ENCODE measurements around the gene PTPRZ1. TPM values are rescaled to one million over a fixed set of nuclear protein-coding genes. Genes with fewer than 3 reads are reported as not detected.

PTPRZ1 gene
- total and polyA plus RNA-seq, 2 donors: 0.47 to 1.0 TPM

DNA sequence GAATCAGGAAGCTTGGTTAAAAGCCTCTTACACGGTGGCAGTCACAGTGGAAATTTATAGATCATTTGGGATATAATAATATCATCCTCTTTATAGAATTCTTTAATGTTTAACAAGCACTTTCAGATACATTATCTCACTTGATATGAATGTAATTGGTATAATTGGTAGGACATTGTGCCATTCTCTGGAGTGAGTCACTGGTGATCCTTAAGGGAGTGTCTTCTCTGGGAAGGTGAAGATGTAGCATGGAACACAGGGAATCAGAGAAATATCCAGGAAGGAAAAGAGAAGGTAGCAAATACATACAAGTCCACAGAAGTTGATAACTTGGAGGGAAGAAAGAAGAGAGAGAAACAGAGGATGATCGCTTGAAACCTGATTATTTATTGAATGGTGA, 9.8 kb downstream of the PTPRZ1 start:
- Histone ChIP-seq H3K36me3 (ENCODE audit: control insufficient read depth in 2 of 2, insufficient read depth in 2 of 2, low read length in 1 of 2) (no peaks in the 10 kb centered on the region), H3K27me3 (ENCODE audit: control insufficient read depth in 2 of 2, insufficient read depth in 1 of 2, low read length in 1 of 2) (no peaks in the 10 kb centered on the region), H3K9me3 (ENCODE audit: control insufficient read depth in 2 of 2, insufficient read depth in 1 of 2, low read length in 1 of 2) (no peaks in the 10 kb centered on the region), H3K4me1 (ENCODE audit: control insufficient read depth in 2 of 2, insufficient read depth in 2 of 2, low read length in 2 of 2) (no peaks in the 10 kb centered on the region), H3K27ac (ENCODE audit: low read depth in 1 of 2, low read length in 1 of 2) (no peak overlapping the region), H3K4me3 (ENCODE audit: low read length in 2 of 2) (no peak overlapping the region)
- 90% methylated on average over 2 of the region's 2 CpGs for WGBS
- no peak for DNase-seq (ENCODE audit: low read depth in 6 of 9, low spot score in 9 of 9)

DNA sequence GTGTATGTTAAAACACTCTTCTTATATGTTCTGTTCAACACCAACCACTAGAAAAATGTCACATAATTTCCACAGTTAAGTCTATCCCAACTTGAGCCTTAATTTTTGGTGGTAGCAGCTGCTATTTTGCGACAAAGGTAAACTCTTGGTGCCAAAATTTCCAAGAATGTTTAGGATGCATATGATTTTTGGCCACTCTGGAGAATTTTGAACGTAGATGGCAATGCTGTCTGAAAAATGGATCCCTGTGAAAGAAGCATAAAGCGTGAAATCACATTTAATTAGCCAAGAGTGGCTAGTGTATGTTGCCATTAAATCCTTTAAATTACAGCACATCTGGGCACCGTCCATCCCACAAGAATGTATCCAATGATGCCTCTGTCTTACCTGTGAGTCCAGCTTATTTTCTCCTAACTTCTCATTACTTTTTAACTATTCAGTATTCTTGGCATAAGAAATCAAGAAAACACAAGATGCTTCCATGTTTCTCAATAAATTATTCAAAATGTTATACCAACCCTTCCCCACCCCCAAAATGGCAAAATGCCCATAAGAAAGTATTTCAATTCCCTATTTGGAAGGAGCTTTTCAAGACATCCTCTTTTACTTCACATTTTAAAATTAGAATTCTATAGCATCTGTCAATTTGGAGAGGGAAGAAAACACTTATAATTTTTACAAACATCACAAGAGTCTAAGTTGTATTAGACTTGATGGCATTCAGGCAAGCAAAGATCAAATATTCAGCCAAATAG, 12.4 kb downstream of the PTPRZ1 start:
- no peaks in the 10 kb centered on the region for H3K4me1 ChIP-seq (ENCODE audit: control insufficient read depth in 2 of 2, insufficient read depth in 2 of 2, low read length in 2 of 2)
- H3K27ac ChIP-seq (ENCODE audit: low read depth in 1 of 2, low read length in 1 of 2): no peak overlapping the region
- H3K36me3 ChIP-seq (ENCODE audit: control insufficient read depth in 2 of 2, insufficient read depth in 2 of 2, low read length in 1 of 2): no peaks in the 10 kb centered on the region
- 83% methylated on average over 4 of the region's 4 CpGs for WGBS
- DNase-seq (ENCODE audit: low read depth in 6 of 9, low spot score in 9 of 9): no peak
- no peaks in the 10 kb centered on the region for H3K27me3 ChIP-seq (ENCODE audit: control insufficient read depth in 2 of 2, insufficient read depth in 1 of 2, low read length in 1 of 2)
- H3K4me3 ChIP-seq (ENCODE audit: low read length in 2 of 2): no peak overlapping the region
- H3K9me3 ChIP-seq (ENCODE audit: control insufficient read depth in 2 of 2, insufficient read depth in 1 of 2, low read length in 1 of 2): no peaks in the 10 kb centered on the region

- H3K27me3 ChIP-seq (ENCODE audit: control insufficient read depth in 2 of 2, insufficient read depth in 1 of 2, low read length in 1 of 2): no peaks in the 10 kb centered on the region
These were observed 14.7 kb downstream of the PTPRZ1 start for GRCh38 chr7:121887634-121888033.

GRCh38 chr7:121890833-121891232, 17.9 kb downstream of the PTPRZ1 start:
- Histone ChIP-seq H3K36me3 (ENCODE audit: control insufficient read depth in 2 of 2, insufficient read depth in 2 of 2, low read length in 1 of 2) (no peaks in the 10 kb centered on the region), H3K4me1 (ENCODE audit: control insufficient read depth in 2 of 2, insufficient read depth in 2 of 2, low read length in 2 of 2) (no peaks in the 10 kb centered on the region), H3K27me3 (ENCODE audit: control insufficient read depth in 2 of 2, insufficient read depth in 1 of 2, low read length in 1 of 2) (no peaks in the 10 kb centered on the region), H3K9me3 (ENCODE audit: control insufficient read depth in 2 of 2, insufficient read depth in 1 of 2, low read length in 1 of 2) (no peaks in the 10 kb centered on the region), H3K4me3 (ENCODE audit: low read length in 2 of 2) (no peak overlapping the region), H3K27ac (ENCODE audit: low read depth in 1 of 2, low read length in 1 of 2) (no peak overlapping the region)
- 76% methylated on average over 2 of the region's 2 CpGs for WGBS
- DNase-seq (ENCODE audit: low read depth in 6 of 9, low spot score in 9 of 9): no peak

More at GRCh38 chr7:121887634-121888033, 14.7 kb downstream of the PTPRZ1 start:
- H3K27ac ChIP-seq (ENCODE audit: low read depth in 1 of 2, low read length in 1 of 2): no peak overlapping the region
- no peaks in the 10 kb centered on the region for H3K36me3 ChIP-seq (ENCODE audit: control insufficient read depth in 2 of 2, insufficient read depth in 2 of 2, low read length in 1 of 2)
- no peak overlapping the region for H3K4me3 ChIP-seq (ENCODE audit: low read length in 2 of 2)
- DNase-seq (ENCODE audit: low read depth in 6 of 9, low spot score in 9 of 9): no peak
- no peaks in the 10 kb centered on the region for H3K4me1 ChIP-seq (ENCODE audit: control insufficient read depth in 2 of 2, insufficient read depth in 2 of 2, low read length in 2 of 2)
- H3K9me3 ChIP-seq (ENCODE audit: control insufficient read depth in 2 of 2, insufficient read depth in 1 of 2, low read length in 1 of 2): no peaks in the 10 kb centered on the region
- WGBS: 90% methylated on average over 6 of the region's 6 CpGs

- DNase-seq (ENCODE audit: low read depth in 6 of 9, low spot score in 9 of 9): no peak
- H3K4me1 ChIP-seq (ENCODE audit: control insufficient read depth in 2 of 2, insufficient read depth in 2 of 2, low read length in 2 of 2): no peaks in the 10 kb centered on the region
- no peaks in the 10 kb centered on the region for H3K27me3 ChIP-seq (ENCODE audit: control insufficient read depth in 2 of 2, insufficient read depth in 1 of 2, low read length in 1 of 2)
- H3K36me3 ChIP-seq (ENCODE audit: control insufficient read depth in 2 of 2, insufficient read depth in 2 of 2, low read length in 1 of 2): no peaks in the 10 kb centered on the region
- no peak overlapping the region for H3K27ac ChIP-seq (ENCODE audit: low read depth in 1 of 2, low read length in 1 of 2)
- no peaks in the 10 kb centered on the region for H3K9me3 ChIP-seq (ENCODE audit: control insufficient read depth in 2 of 2, insufficient read depth in 1 of 2, low read length in 1 of 2)
- no peak overlapping the region for H3K4me3 ChIP-seq (ENCODE audit: low read length in 2 of 2)
- 88% methylated on average over 2 of the region's 2 CpGs for WGBS
These were observed 18.8 kb downstream of the PTPRZ1 start for GRCh38 chr7:121891731-121892130.

GRCh38 chr7:121901026-121901425, 28.1 kb downstream of the PTPRZ1 start:
- H3K4me1 ChIP-seq (ENCODE audit: control insufficient read depth in 2 of 2, insufficient read depth in 2 of 2, low read length in 2 of 2): no peaks in the 10 kb centered on the region
- whole genome bisulfite sequencing: 83% methylated on average over 2 of the region's 2 CpGs
- H3K9me3 ChIP-seq (ENCODE audit: control insufficient read depth in 2 of 2, insufficient read depth in 1 of 2, low read length in 1 of 2): no peaks in the 10 kb centered on the region
- H3K27ac ChIP-seq (ENCODE audit: low read depth in 1 of 2, low read length in 1 of 2): no peak overlapping the region
- no peaks in the 10 kb centered on the region for H3K36me3 ChIP-seq (ENCODE audit: control insufficient read depth in 2 of 2, insufficient read depth in 2 of 2, low read length in 1 of 2)
- no peak overlapping the region for H3K4me3 ChIP-seq (ENCODE audit: low read length in 2 of 2)
- H3K27me3 ChIP-seq (ENCODE audit: control insufficient read depth in 2 of 2, insufficient read depth in 1 of 2, low read length in 1 of 2): no peaks in the 10 kb centered on the region
- no peak for DNase-seq (ENCODE audit: low read depth in 6 of 9, low spot score in 9 of 9)

GRCh38 chr7:121904120-121904519, 31.2 kb downstream of the PTPRZ1 start:
- Histone ChIP-seq H3K27me3 (ENCODE audit: control insufficient read depth in 2 of 2, insufficient read depth in 1 of 2, low read length in 1 of 2) (no peaks in the 10 kb centered on the region), H3K4me1 (ENCODE audit: control insufficient read depth in 2 of 2, insufficient read depth in 2 of 2, low read length in 2 of 2) (no peaks in the 10 kb centered on the region), H3K9me3 (ENCODE audit: control insufficient read depth in 2 of 2, insufficient read depth in 1 of 2, low read length in 1 of 2) (no peaks in the 10 kb centered on the region), H3K36me3 (ENCODE audit: control insufficient read depth in 2 of 2, insufficient read depth in 2 of 2, low read length in 1 of 2) (no peaks in the 10 kb centered on the region), H3K27ac (ENCODE audit: low read depth in 1 of 2, low read length in 1 of 2) (no peak overlapping the region), H3K4me3 (ENCODE audit: low read length in 2 of 2) (no peak overlapping the region)
- WGBS: 93% methylated on average over 2 of the region's 2 CpGs
- no peak for DNase-seq (ENCODE audit: low read depth in 6 of 9, low spot score in 9 of 9)

DNA sequence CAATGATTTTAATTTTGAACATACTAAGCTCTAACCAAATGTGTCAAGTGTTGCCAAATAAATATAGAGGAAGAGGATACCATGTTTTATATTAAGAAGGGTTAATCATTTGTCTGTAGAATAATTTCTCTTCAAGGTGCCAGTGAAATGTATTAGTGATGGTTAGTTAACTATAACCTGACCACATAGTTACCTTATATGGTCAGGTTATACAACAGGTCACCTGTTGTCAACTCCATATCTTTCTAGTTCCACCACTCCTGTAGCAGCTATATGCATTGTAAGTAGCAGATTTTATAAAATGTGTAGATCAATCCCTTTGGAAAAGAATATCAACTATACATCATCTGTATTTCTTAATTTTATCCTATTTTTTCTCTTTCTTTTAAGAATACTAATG, 35.1 kb downstream of the PTPRZ1 start:
- DNase-seq (ENCODE audit: low read depth in 6 of 9, low spot score in 9 of 9): no peak

DNA sequence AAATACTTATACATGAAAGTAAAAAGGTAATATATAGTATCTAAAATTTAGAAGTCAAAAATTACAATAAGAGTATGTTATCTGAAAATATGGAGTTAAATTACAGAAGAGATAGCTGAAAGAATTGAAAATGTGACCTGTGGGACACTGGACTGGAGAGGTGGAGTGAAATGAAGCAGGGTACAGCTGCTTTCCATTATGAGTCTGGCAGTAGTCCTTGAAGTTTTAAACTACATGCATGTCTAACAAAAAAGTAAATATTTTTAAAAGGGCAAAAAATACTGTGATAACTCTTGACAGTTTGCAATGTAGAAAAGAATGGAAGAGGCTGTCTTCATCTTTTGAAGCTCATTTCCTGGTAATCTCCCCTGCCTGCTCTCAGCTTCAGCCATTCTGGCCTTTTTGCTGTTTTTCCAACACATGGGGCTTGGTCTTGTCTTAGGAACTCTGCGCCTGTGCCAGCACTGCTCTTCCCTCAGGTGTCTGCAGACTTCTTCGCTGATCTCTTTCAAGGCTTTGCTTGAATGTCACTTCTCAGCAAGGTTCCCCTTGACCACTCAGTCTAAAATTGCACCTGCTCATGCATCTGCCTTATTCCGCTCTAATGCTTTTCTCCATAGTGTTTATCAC, 36.9 kb downstream of the PTPRZ1 start:
- no peak overlapping the region for H3K4me3 ChIP-seq (ENCODE audit: low read length in 2 of 2)
- no peak for DNase-seq (ENCODE audit: low read depth in 6 of 9, low spot score in 9 of 9)
- no peaks in the 10 kb centered on the region for H3K4me1 ChIP-seq (ENCODE audit: control insufficient read depth in 2 of 2, insufficient read depth in 2 of 2, low read length in 2 of 2)
- H3K27ac ChIP-seq (ENCODE audit: low read depth in 1 of 2, low read length in 1 of 2): no peak overlapping the region
- H3K9me3 ChIP-seq (ENCODE audit: control insufficient read depth in 2 of 2, insufficient read depth in 1 of 2, low read length in 1 of 2): no peaks in the 10 kb centered on the region
- no peaks in the 10 kb centered on the region for H3K27me3 ChIP-seq (ENCODE audit: control insufficient read depth in 2 of 2, insufficient read depth in 1 of 2, low read length in 1 of 2)
- 94% methylated on average over 3 of the region's 3 CpGs for WGBS
- H3K36me3 ChIP-seq (ENCODE audit: control insufficient read depth in 2 of 2, insufficient read depth in 2 of 2, low read length in 1 of 2): no peaks in the 10 kb centered on the region

More for the DNA sequence above, 35.1 kb downstream of the PTPRZ1 start:
- Histone ChIP-seq H3K36me3 (ENCODE audit: control insufficient read depth in 2 of 2, insufficient read depth in 2 of 2, low read length in 1 of 2) (no peaks in the 10 kb centered on the region), H3K27me3 (ENCODE audit: control insufficient read depth in 2 of 2, insufficient read depth in 1 of 2, low read length in 1 of 2) (no peaks in the 10 kb centered on the region), H3K4me3 (ENCODE audit: low read length in 2 of 2) (no peak overlapping the region), H3K9me3 (ENCODE audit: control insufficient read depth in 2 of 2, insufficient read depth in 1 of 2, low read length in 1 of 2) (no peaks in the 10 kb centered on the region), H3K27ac (ENCODE audit: low read depth in 1 of 2, low read length in 1 of 2) (no peak overlapping the region), H3K4me1 (ENCODE audit: control insufficient read depth in 2 of 2, insufficient read depth in 2 of 2, low read length in 2 of 2) (no peaks in the 10 kb centered on the region)
